OCI-LY3 (cell line): Measurements from ENCODE around the gene LSR.

Experiments
- CTCF ChIP-seq: fragments of 200-600, 300-600 bp; sonication (generic); IDR thresholded peaks from 2 replicates; pipeline ENCODE4 v1.5.1; 2014; ENCODE audit warnings: antibody characterized with exemption, low read length, low read depth
- EZH2phosphoT487 ChIP-seq: fragments of 200-600 bp; shearing (Covaris generic); IDR thresholded peaks from 2 replicates; pipeline ENCODE4 v1.6.1; 2018; ENCODE audit warnings: antibody characterized with exemption, mixed run types, low read depth

- TF ChIP-seq CTCF, result no peak
- TF ChIP-seq EZH2phosphoT487, result no peak
These were observed 53.2 kb downstream of the LSR start for GRCh38 chr19:35301961-35302360.
